ENCODE results near the gene SMOC2.
A peak's percentile ranks its signal among the peaks of the same experiment; 100 is the strongest.

Gene SMOC2

GRCh38 chr6:168437751-168438150, 3.2 kb upstream of the SMOC2 start:
- H3K4me1 ChIP-seq (ENCODE audit: control insufficient read depth, insufficient read depth, low read length), result no peaks in the 10 kb centered on the region
- no peaks in the 10 kb centered on the region for H3K36me3 ChIP-seq (ENCODE audit: control insufficient read depth, insufficient read depth, low read length)
- H3K4me3 ChIP-seq (ENCODE audit: low read depth, low read length), result no peak overlapping the region
- no peak overlapping the region for H3K9ac ChIP-seq (ENCODE audit: low read depth, low read length)
- H3K27me3 ChIP-seq (ENCODE audit: control insufficient read depth, insufficient read depth, low read length), result peaks cover 38% of the 10 kb centered on the region
- no peaks in the 10 kb centered on the region for H3K9me3 ChIP-seq (ENCODE audit: control insufficient read depth, insufficient read depth, low read length)

GRCh38 chr6:168438783-168439520, 2.0 kb upstream of the SMOC2 start:
- Histone ChIP-seq H3K9ac (ENCODE audit: low read depth, low read length) (no peak overlapping the region), H3K4me1 (ENCODE audit: control insufficient read depth, insufficient read depth, low read length) (no peaks in the 10 kb centered on the region), H3K4me3 (ENCODE audit: low read depth, low read length) (no peak overlapping the region), H3K9me3 (ENCODE audit: control insufficient read depth, insufficient read depth, low read length) (no peaks in the 10 kb centered on the region), H3K36me3 (ENCODE audit: control insufficient read depth, insufficient read depth, low read length) (no peaks in the 10 kb centered on the region), H3K27me3 (ENCODE audit: control insufficient read depth, insufficient read depth, low read length) (peaks cover 48% of the 10 kb centered on the region)

GRCh38 chr6:168439794-168440450, 1.1 kb upstream of the SMOC2 start:
- peaks cover 51% of the 10 kb centered on the region for H3K27me3 ChIP-seq (ENCODE audit: control insufficient read depth, insufficient read depth, low read length)

GRCh38 chr6:168441434-168442391, 729 bp downstream of the SMOC2 start:
- no peaks in the 10 kb centered on the region for H3K4me1 ChIP-seq (ENCODE audit: control insufficient read depth, insufficient read depth, low read length)
- H3K36me3 ChIP-seq (ENCODE audit: control insufficient read depth, insufficient read depth, low read length), result no peaks in the 10 kb centered on the region
- no peak overlapping the region for H3K9ac ChIP-seq (ENCODE audit: low read depth, low read length)
- H3K4me3 ChIP-seq (ENCODE audit: low read depth, low read length), result peak overlapping the region; percentile 52
- no peaks in the 10 kb centered on the region for H3K9me3 ChIP-seq (ENCODE audit: control insufficient read depth, insufficient read depth, low read length)
- H3K27me3 ChIP-seq (ENCODE audit: control insufficient read depth, insufficient read depth, low read length), result peaks cover 49% of the 10 kb centered on the region

More at GRCh38 chr6:168439794-168440450, 1.1 kb upstream of the SMOC2 start:
- H3K9me3 ChIP-seq (ENCODE audit: control insufficient read depth, insufficient read depth, low read length), result no peaks in the 10 kb centered on the region
- no peaks in the 10 kb centered on the region for H3K36me3 ChIP-seq (ENCODE audit: control insufficient read depth, insufficient read depth, low read length)
- H3K9ac ChIP-seq (ENCODE audit: low read depth, low read length), result no peak overlapping the region
- H3K4me3 ChIP-seq (ENCODE audit: low read depth, low read length), result no peak overlapping the region
- H3K4me1 ChIP-seq (ENCODE audit: control insufficient read depth, insufficient read depth, low read length), result no peaks in the 10 kb centered on the region

GRCh38 chr6:168442646-168443045, 1.7 kb downstream of the SMOC2 start:
- Histone ChIP-seq H3K4me1 (ENCODE audit: control insufficient read depth, insufficient read depth, low read length) (no peaks in the 10 kb centered on the region), H3K4me3 (ENCODE audit: low read depth, low read length) (peak overlapping the region; percentile 52), H3K36me3 (ENCODE audit: control insufficient read depth, insufficient read depth, low read length) (no peaks in the 10 kb centered on the region), H3K9me3 (ENCODE audit: control insufficient read depth, insufficient read depth, low read length) (no peaks in the 10 kb centered on the region), H3K9ac (ENCODE audit: low read depth, low read length) (no peak overlapping the region), H3K27me3 (ENCODE audit: control insufficient read depth, insufficient read depth, low read length) (peaks cover 49% of the 10 kb centered on the region)

DNA sequence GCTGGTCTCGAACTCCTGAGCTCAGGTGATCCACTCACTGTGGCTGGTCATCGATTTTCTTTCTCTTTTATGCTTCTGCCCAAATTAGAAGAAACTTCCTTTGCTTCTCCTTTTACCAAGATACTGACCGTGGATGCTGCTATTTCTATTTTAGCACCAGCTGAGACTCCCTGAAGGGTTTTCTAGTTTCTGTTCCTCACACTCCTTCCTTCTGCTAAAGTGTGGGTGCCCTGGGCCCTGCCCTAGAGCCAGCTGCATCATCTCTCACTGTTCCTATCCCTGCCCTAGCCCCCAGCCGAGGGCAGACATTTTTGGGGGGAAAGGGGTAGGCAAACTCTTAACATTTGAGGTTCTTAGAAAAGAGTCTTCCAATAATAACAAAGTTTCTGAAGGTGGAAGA, 6.3 kb downstream of the SMOC2 start:
- peaks cover 18% of the 10 kb centered on the region for H3K27me3 ChIP-seq (ENCODE audit: control insufficient read depth, insufficient read depth, low read length)

GRCh38 chr6:168447700-168448099, 6.7 kb downstream of the SMOC2 start:
- H3K9me3 ChIP-seq (ENCODE audit: control insufficient read depth, insufficient read depth, low read length), result no peaks in the 10 kb centered on the region
- H3K9ac ChIP-seq (ENCODE audit: low read depth, low read length), result no peak overlapping the region
- H3K36me3 ChIP-seq (ENCODE audit: control insufficient read depth, insufficient read depth, low read length), result no peaks in the 10 kb centered on the region
- no peak overlapping the region for H3K4me3 ChIP-seq (ENCODE audit: low read depth, low read length)
- peaks cover 7% of the 10 kb centered on the region for H3K4me1 ChIP-seq (ENCODE audit: control insufficient read depth, insufficient read depth, low read length)
- peaks cover 14% of the 10 kb centered on the region for H3K27me3 ChIP-seq (ENCODE audit: control insufficient read depth, insufficient read depth, low read length)

More for the DNA sequence above, 6.3 kb downstream of the SMOC2 start:
- H3K9me3 ChIP-seq (ENCODE audit: control insufficient read depth, insufficient read depth, low read length), result no peaks in the 10 kb centered on the region
- H3K9ac ChIP-seq (ENCODE audit: low read depth, low read length), result no peak overlapping the region
- no peak overlapping the region for H3K4me3 ChIP-seq (ENCODE audit: low read depth, low read length)
- H3K4me1 ChIP-seq (ENCODE audit: control insufficient read depth, insufficient read depth, low read length), result peaks cover 7% of the 10 kb centered on the region
- no peaks in the 10 kb centered on the region for H3K36me3 ChIP-seq (ENCODE audit: control insufficient read depth, insufficient read depth, low read length)

DNA sequence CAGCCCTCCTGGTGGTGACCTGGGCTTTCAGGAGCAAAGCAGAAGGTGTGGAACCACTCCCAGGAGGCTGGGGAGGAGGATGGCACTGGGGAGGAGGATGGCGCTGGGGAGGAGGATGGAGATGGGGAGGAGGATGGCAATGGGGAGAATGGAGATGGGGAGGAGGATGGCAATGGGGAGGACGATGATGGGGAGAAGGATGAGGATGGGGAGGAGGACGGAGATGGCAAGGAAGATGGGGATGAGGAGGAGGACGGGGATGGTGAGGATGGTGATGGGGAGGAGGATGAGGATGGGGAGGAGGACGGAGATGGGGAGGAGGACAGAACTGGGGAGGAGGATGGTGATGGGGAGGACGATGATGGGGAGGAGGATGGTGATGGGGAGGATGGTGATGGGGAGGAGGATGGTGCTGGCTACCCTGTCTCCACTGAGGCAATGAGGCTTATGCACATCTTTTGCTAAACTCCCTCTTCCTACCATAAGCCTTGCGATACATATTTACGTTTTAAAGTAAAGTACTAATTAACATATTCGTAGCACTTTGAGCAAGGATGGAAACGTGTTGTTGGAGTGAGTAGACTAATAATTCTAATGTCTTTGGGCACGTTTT, 7.4 kb downstream of the SMOC2 start:
- peaks cover 10% of the 10 kb centered on the region for H3K4me1 ChIP-seq (ENCODE audit: control insufficient read depth, insufficient read depth, low read length)
- H3K9me3 ChIP-seq (ENCODE audit: control insufficient read depth, insufficient read depth, low read length), result no peaks in the 10 kb centered on the region
- H3K36me3 ChIP-seq (ENCODE audit: control insufficient read depth, insufficient read depth, low read length), result no peaks in the 10 kb centered on the region
- peaks cover 8% of the 10 kb centered on the region for H3K27me3 ChIP-seq (ENCODE audit: control insufficient read depth, insufficient read depth, low read length)
- no peak overlapping the region for H3K4me3 ChIP-seq (ENCODE audit: low read depth, low read length)
- no peak overlapping the region for H3K9ac ChIP-seq (ENCODE audit: low read depth, low read length)

DNA sequence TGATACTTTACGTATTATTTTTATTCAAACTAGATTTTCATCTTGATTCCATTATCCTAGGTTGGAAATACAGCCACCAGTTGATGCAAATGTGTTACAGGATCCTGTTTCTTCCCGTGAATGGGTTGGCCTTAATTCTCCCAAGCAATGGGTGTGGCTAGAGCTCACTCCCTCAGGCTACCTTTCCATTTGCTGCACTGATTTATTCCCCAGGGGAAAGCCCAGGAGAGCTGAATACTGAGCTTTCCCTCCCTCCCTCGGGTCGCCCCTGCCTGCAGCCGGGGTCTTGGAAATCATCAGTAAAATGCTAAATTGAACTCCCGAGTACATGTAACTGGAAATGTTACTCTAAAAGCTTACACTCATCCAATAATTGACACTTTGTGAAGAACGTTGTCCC, 9.9 kb downstream of the SMOC2 start:
- Histone ChIP-seq H3K9ac (ENCODE audit: low read depth, low read length) (no peak overlapping the region), H3K36me3 (ENCODE audit: control insufficient read depth, insufficient read depth, low read length) (no peaks in the 10 kb centered on the region), H3K9me3 (ENCODE audit: control insufficient read depth, insufficient read depth, low read length) (no peaks in the 10 kb centered on the region), H3K4me3 (ENCODE audit: low read depth, low read length) (no peak overlapping the region), H3K4me1 (ENCODE audit: control insufficient read depth, insufficient read depth, low read length) (peaks cover 10% of the 10 kb centered on the region), H3K27me3 (ENCODE audit: control insufficient read depth, insufficient read depth, low read length) (peaks cover 3% of the 10 kb centered on the region)

GRCh38 chr6:168451805-168452517, 11.0 kb downstream of the SMOC2 start:
- Histone ChIP-seq H3K4me1 (ENCODE audit: control insufficient read depth, insufficient read depth, low read length) (peaks cover 10% of the 10 kb centered on the region), H3K9me3 (ENCODE audit: control insufficient read depth, insufficient read depth, low read length) (no peaks in the 10 kb centered on the region), H3K4me3 (ENCODE audit: low read depth, low read length) (no peak overlapping the region), H3K27me3 (ENCODE audit: control insufficient read depth, insufficient read depth, low read length) (peaks cover 3% of the 10 kb centered on the region), H3K36me3 (ENCODE audit: control insufficient read depth, insufficient read depth, low read length) (no peaks in the 10 kb centered on the region), H3K9ac (ENCODE audit: low read depth, low read length) (no peak overlapping the region)

All from iPS-15b (cell line).